ENCODE results near the gene SPIN2A.
"Not testable (repeated sequence)": the region's sequence is repeated elsewhere in the genome, so short reads cannot be mapped to it uniquely, and the experiment has no call there.

Gene SPIN2A

DNA sequence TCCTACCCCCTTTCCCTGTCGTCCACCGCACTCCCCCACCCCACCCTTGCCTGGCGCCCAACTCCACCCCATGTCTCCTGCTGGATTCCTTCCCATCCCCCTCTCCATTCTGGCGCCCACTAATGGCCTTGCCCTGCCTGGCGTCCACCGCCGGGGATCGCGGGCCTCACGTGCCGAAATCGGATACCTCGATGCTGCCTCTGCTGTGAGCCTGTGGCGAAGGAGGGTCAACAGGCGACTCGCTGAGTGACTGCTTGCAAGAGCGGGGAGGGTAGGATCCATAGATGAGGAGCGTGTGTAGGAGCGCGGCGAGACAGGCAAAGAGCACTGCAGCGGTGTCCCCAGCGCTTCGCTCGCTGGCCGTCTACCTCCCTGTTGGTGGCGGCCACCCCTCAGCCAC lies at the start of gene SPIN2A:
Gene SPIN2A, minus strand, starts transcription at position 325 of the 400 bp plus-strand sequence. CDS start 800 bp downstream, outside the sequence.
- H3K36me3 ChIP-seq (ENCODE audit: control insufficient read depth in 2 of 2, insufficient read depth in 2 of 2, low read length in 2 of 2); H3K9me3 ChIP-seq (ENCODE audit: control insufficient read depth in 2 of 2, low read length in 2 of 2); H3K9ac ChIP-seq (ENCODE audit: low read depth in 1 of 2, low read length in 2 of 2); H3K27ac ChIP-seq (ENCODE audit: low read depth in 2 of 2, low read length in 2 of 2); H3K4me1 ChIP-seq (ENCODE audit: control insufficient read depth in 2 of 2, insufficient read depth in 2 of 2, low read length in 2 of 2); H3K27me3 ChIP-seq (ENCODE audit: control insufficient read depth in 2 of 2, insufficient read depth in 2 of 2, low read length in 2 of 2): not testable (repeated sequence)
- peak within 1 kb of the TSS in 1 of 2 donors; percentile 37 for H3K4me3 ChIP-seq (ENCODE audit: low read length in 2 of 2)

DNA sequence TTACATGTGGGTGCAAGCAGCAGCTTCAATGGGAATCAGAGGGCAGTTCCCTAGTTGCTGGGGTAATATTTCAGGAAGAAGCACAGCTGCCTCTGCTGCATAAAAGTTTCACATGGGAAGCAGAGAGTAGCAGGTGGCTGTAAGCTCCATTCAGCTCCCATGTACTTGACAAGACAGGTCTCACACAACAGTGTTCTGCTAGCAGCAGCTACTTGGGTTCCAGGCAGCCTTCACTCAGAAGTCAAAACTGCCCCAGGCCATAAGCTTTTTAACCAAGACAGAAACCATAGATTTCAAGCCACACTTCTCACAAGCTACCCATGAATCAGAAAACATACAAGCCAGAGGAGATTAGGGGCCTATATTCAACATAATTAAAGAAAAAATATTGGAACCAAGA lies 41.4 kb upstream of the SPIN2A start:
- H3K36me3 ChIP-seq (ENCODE audit: control insufficient read depth in 2 of 2, insufficient read depth in 2 of 2, low read length in 2 of 2): no peaks in the 10 kb centered on the region
- H3K9ac ChIP-seq (ENCODE audit: low read depth in 1 of 2, low read length in 2 of 2): no peak overlapping the region
- no peaks in the 10 kb centered on the region for H3K4me1 ChIP-seq (ENCODE audit: control insufficient read depth in 2 of 2, insufficient read depth in 2 of 2, low read length in 2 of 2)
- H3K27me3 ChIP-seq (ENCODE audit: control insufficient read depth in 2 of 2, insufficient read depth in 2 of 2, low read length in 2 of 2): no peaks in the 10 kb centered on the region
- H3K27ac ChIP-seq (ENCODE audit: low read depth in 2 of 2, low read length in 2 of 2): no peak overlapping the region
- no peaks in the 10 kb centered on the region for H3K9me3 ChIP-seq (ENCODE audit: control insufficient read depth in 2 of 2, low read length in 2 of 2)
- H3K4me3 ChIP-seq (ENCODE audit: low read length in 2 of 2): no peak overlapping the region

DNA sequence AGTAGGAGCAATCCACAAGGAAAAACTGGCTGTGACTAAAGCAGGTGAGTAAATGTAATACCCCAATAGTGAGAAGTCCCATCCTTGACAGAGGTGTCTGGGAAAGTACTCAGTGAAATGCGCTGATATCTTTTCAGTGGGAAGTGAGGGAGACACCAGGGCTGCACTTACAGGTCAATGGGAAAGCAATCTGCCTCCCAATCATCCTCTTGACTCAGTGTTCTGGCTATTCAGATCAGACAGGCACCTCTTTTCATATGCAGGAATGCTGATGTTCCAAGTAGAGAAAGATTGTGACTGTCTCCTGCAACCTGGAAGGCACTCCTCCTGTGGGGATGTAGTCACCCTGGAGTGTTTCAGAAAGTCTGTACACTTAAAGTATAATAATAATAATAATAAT lies 39.9 kb upstream of the SPIN2A start:
- Histone ChIP-seq H3K9ac (ENCODE audit: low read depth in 1 of 2, low read length in 2 of 2) (no peak overlapping the region), H3K27ac (ENCODE audit: low read depth in 2 of 2, low read length in 2 of 2) (no peak overlapping the region), H3K4me1 (ENCODE audit: control insufficient read depth in 2 of 2, insufficient read depth in 2 of 2, low read length in 2 of 2) (no peaks in the 10 kb centered on the region), H3K4me3 (ENCODE audit: low read length in 2 of 2) (no peak overlapping the region), H3K9me3 (ENCODE audit: control insufficient read depth in 2 of 2, low read length in 2 of 2) (no peaks in the 10 kb centered on the region), H3K36me3 (ENCODE audit: control insufficient read depth in 2 of 2, insufficient read depth in 2 of 2, low read length in 2 of 2) (no peaks in the 10 kb centered on the region), H3K27me3 (ENCODE audit: control insufficient read depth in 2 of 2, insufficient read depth in 2 of 2, low read length in 2 of 2) (no peaks in the 10 kb centered on the region)

DNA sequence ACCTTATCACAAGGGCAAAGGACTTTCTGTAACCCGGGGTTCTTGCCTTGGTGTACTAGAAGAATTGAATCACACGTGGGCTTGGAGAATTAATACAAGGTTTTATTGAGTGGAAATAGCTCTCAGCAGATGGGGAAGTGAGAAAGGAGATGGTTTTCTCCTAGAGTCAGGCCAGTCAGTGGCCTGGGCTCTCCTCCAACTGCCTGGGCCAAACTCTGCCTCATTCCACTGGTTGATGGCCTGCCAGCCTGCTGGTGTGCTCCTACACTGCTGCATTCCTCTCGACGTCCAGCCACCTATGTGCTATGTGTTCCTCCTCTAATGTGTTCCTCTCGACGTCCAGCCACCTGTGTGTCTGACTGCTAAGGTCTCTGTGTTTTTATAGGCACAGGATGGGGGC lies 35.3 kb upstream of the SPIN2A start:
- no peaks in the 10 kb centered on the region for H3K4me1 ChIP-seq (ENCODE audit: control insufficient read depth in 2 of 2, insufficient read depth in 2 of 2, low read length in 2 of 2)
- no peak overlapping the region for H3K4me3 ChIP-seq (ENCODE audit: low read length in 2 of 2)
- no peak overlapping the region for H3K27ac ChIP-seq (ENCODE audit: low read depth in 2 of 2, low read length in 2 of 2)
- H3K27me3 ChIP-seq (ENCODE audit: control insufficient read depth in 2 of 2, insufficient read depth in 2 of 2, low read length in 2 of 2): peaks cover 0 to 2% of the 10 kb centered on the region in 2 donors
- H3K36me3 ChIP-seq (ENCODE audit: control insufficient read depth in 2 of 2, insufficient read depth in 2 of 2, low read length in 2 of 2): no peaks in the 10 kb centered on the region
- H3K9ac ChIP-seq (ENCODE audit: low read depth in 1 of 2, low read length in 2 of 2): no peak overlapping the region
- no peaks in the 10 kb centered on the region for H3K9me3 ChIP-seq (ENCODE audit: control insufficient read depth in 2 of 2, low read length in 2 of 2)

DNA sequence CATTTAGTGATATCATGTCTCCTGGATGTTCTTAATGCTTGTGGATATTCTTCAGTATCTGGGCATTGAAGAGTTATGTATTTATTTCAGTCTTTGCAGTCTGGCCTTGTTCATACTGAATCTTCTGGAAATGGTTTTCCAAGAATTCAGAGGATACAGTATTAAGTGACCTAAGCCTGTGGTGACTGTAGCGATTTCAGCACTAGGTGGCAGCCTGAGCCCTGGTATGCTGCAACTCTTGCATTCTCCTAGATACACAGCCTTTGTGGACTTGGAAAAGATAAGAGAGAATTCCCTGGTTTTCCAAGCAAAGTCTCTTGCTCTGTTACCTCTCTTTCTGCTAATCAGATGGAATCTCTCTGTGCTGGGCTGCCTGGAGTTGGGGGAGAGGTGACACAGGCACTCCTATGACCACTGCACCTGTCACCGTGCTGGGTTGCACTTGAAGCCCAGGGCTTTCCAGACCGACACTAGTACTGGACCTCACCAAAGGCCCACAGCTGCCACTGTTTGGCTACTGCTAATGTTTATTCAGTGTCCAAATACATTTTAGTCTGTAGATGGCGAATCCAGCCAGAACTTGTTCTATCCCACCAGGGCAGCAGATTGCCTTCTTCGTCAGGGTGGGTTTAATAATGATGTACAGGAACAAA lies 19.3 kb upstream of the SPIN2A start:
- peaks cover 3 to 6% of the 10 kb centered on the region in 2 donors for H3K4me1 ChIP-seq (ENCODE audit: control insufficient read depth in 2 of 2, insufficient read depth in 2 of 2, low read length in 2 of 2)
- no peak overlapping the region for H3K9ac ChIP-seq (ENCODE audit: low read depth in 1 of 2, low read length in 2 of 2)
- no peaks in the 10 kb centered on the region for H3K27me3 ChIP-seq (ENCODE audit: control insufficient read depth in 2 of 2, insufficient read depth in 2 of 2, low read length in 2 of 2)
- H3K36me3 ChIP-seq (ENCODE audit: control insufficient read depth in 2 of 2, insufficient read depth in 2 of 2, low read length in 2 of 2): no peaks in the 10 kb centered on the region
- H3K9me3 ChIP-seq (ENCODE audit: control insufficient read depth in 2 of 2, low read length in 2 of 2): no peaks in the 10 kb centered on the region
- no peak overlapping the region for H3K27ac ChIP-seq (ENCODE audit: low read depth in 2 of 2, low read length in 2 of 2)
- H3K4me3 ChIP-seq (ENCODE audit: low read length in 2 of 2): no peak overlapping the region

DNA sequence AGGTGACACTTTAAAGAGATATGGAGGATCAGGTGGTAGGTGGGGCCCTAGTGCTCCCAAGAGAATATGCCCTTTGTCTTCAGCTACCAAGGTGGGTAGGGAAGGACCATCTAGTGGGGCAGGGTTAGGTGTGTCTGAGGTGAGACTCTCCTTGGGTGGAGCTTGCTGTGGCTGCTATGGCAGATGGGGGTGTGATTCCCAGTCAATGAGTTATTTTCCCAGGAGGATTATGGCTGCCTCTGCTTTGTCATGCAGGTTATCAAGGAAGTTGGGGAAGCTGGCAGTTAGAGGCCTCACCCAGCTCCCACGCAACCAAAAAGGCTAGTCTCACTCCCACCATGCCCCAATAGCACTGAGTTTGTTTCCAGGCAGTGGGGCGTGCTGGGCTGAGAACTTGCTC lies 18.0 kb upstream of the SPIN2A start:
- Histone ChIP-seq H3K4me3 (ENCODE audit: low read length in 2 of 2) (no peak overlapping the region), H3K9me3 (ENCODE audit: control insufficient read depth in 2 of 2, low read length in 2 of 2) (no peaks in the 10 kb centered on the region), H3K27me3 (ENCODE audit: control insufficient read depth in 2 of 2, insufficient read depth in 2 of 2, low read length in 2 of 2) (no peaks in the 10 kb centered on the region), H3K27ac (ENCODE audit: low read depth in 2 of 2, low read length in 2 of 2) (peak overlapping the region; percentile 39 to 67), H3K36me3 (ENCODE audit: control insufficient read depth in 2 of 2, insufficient read depth in 2 of 2, low read length in 2 of 2) (no peaks in the 10 kb centered on the region), H3K9ac (ENCODE audit: low read depth in 1 of 2, low read length in 2 of 2) (no peak overlapping the region), H3K4me1 (ENCODE audit: control insufficient read depth in 2 of 2, insufficient read depth in 2 of 2, low read length in 2 of 2) (peaks cover 3 to 6% of the 10 kb centered on the region in 2 donors)

DNA sequence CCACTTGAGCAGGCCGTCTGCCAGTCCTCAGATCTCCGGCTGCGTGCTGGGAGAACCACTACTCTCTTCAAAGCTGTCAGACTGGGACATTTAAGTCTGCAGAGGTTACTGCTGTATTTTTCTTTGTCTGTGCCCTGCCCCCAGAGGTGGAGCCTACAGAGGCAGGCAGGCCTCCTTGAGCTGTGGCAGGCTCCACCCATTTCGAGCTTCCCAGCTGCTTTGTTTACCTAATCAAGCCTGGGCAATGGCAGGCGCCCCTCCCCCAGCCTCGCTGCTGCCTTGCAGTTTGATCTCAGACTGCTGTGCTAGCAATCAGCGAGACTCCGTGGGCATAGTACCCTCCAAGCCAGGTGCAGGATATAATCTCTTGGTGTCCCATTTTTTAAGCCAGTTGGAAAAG lies 15.0 kb upstream of the SPIN2A start:
- H3K9me3 ChIP-seq (ENCODE audit: control insufficient read depth in 2 of 2, low read length in 2 of 2); H3K27me3 ChIP-seq (ENCODE audit: control insufficient read depth in 2 of 2, insufficient read depth in 2 of 2, low read length in 2 of 2); H3K9ac ChIP-seq (ENCODE audit: low read depth in 1 of 2, low read length in 2 of 2): not testable (repeated sequence)

DNA sequence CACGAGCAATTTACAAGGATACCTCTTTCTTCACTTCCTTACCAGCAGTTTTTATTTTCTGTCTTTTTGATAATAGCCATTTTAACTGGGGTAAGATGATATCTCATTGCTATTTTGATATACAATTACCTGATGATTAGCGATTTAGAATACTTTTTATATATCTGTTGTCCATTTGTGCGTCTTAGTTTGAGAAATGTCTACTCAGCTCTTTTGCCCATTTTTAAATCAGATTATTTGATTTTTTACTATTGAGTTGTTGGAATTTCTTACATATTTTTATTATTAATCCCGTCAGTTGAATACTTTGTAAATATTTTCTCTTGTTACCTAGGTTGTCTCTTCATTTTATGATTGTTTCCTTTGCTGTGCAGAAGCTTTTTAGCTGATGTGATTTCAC lies 1.5 kb upstream of the SPIN2A start:
- Histone ChIP-seq H3K27me3 (ENCODE audit: control insufficient read depth in 2 of 2, insufficient read depth in 2 of 2, low read length in 2 of 2) (no peaks in the 10 kb centered on the region), H3K27ac (ENCODE audit: low read depth in 2 of 2, low read length in 2 of 2) (no peak overlapping the region), H3K9ac (ENCODE audit: low read depth in 1 of 2, low read length in 2 of 2) (no peak overlapping the region), H3K4me3 (ENCODE audit: low read length in 2 of 2) (no peak overlapping the region), H3K9me3 (ENCODE audit: control insufficient read depth in 2 of 2, low read length in 2 of 2) (no peaks in the 10 kb centered on the region), H3K36me3 (ENCODE audit: control insufficient read depth in 2 of 2, insufficient read depth in 2 of 2, low read length in 2 of 2) (no peaks in the 10 kb centered on the region), H3K4me1 (ENCODE audit: control insufficient read depth in 2 of 2, insufficient read depth in 2 of 2, low read length in 2 of 2) (no peaks in the 10 kb centered on the region)

More for the DNA sequence above, 15.0 kb upstream of the SPIN2A start:
- H3K4me3 ChIP-seq (ENCODE audit: low read length in 2 of 2); H3K27ac ChIP-seq (ENCODE audit: low read depth in 2 of 2, low read length in 2 of 2); H3K4me1 ChIP-seq (ENCODE audit: control insufficient read depth in 2 of 2, insufficient read depth in 2 of 2, low read length in 2 of 2); H3K36me3 ChIP-seq (ENCODE audit: control insufficient read depth in 2 of 2, insufficient read depth in 2 of 2, low read length in 2 of 2): not testable (repeated sequence)

DNA sequence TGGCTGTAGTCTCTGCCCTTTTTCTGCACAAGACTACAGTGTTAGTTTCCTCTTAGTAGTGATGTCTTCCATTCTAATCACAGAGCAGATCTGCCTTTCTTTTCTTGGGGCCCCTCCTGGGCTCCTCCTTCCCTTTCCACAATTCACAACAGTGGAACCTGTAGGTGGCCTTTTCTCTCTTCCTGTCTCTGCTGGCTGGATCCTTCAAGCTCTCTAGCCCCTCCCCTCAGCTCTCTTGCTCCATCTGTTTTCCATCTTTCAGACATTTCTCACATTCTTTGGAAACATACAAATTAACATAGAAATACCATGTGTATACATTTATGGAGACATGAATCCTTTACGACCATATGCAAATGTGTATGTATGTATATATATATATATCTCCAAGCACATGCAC lies 304 bp upstream of the SPIN2A start:
- H3K4me1 ChIP-seq (ENCODE audit: control insufficient read depth in 2 of 2, insufficient read depth in 2 of 2, low read length in 2 of 2): no peaks in the 10 kb centered on the region
- no peak overlapping the region for H3K27ac ChIP-seq (ENCODE audit: low read depth in 2 of 2, low read length in 2 of 2)
- no peak overlapping the region for H3K9ac ChIP-seq (ENCODE audit: low read depth in 1 of 2, low read length in 2 of 2)
- no peaks in the 10 kb centered on the region for H3K9me3 ChIP-seq (ENCODE audit: control insufficient read depth in 2 of 2, low read length in 2 of 2)
- no peaks in the 10 kb centered on the region for H3K36me3 ChIP-seq (ENCODE audit: control insufficient read depth in 2 of 2, insufficient read depth in 2 of 2, low read length in 2 of 2)
- H3K4me3 ChIP-seq (ENCODE audit: low read length in 2 of 2): peak overlapping the region in 1 of 2 donors; percentile 37
- no peaks in the 10 kb centered on the region for H3K27me3 ChIP-seq (ENCODE audit: control insufficient read depth in 2 of 2, insufficient read depth in 2 of 2, low read length in 2 of 2)

DNA sequence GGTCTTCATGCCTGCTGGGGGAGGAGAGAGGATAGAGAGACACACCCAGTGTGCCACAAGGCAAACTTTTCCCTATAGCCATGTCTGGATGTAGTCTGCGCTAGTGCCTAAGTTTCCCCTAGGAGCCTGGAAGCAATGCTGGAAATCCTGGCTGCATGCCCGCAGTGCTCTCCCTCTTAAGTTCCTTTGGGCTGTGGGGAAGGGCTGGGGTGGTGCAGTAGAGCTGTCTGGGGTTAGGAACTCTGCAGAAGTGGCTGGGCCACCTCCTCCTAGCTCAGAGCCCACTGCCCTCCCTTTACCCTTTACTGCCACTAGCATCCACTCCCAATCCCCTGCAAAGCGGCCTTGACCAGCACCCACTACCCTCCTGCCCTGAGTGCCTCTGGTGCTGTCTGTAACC lies 608 bp downstream of the SPIN2A start:
- H3K4me3 ChIP-seq (ENCODE audit: low read length in 2 of 2): not testable (repeated sequence)

DNA sequence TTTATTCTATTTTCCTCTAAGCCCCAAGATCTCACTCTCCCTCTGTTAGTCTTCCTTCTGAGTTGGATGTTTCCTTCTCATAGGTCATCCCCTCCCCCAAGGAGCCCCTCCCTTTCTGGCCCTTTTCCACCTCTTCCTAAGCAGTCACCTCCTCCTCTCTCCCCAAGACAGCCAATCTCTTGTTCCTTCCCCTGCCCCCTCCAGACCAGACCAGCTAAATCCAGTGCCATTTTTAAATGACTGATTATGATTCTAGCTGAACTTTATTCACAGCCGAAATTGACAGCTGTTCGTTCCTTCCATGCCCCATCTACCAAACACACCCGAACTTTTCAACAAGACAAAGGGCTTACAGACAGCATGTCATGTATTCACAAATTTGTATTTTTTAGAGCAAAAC lies 1.9 kb downstream of the SPIN2A start:
- no peaks in the 10 kb centered on the region for H3K9me3 ChIP-seq (ENCODE audit: control insufficient read depth in 2 of 2, low read length in 2 of 2)
- H3K27me3 ChIP-seq (ENCODE audit: control insufficient read depth in 2 of 2, insufficient read depth in 2 of 2, low read length in 2 of 2): no peaks in the 10 kb centered on the region
- no peaks in the 10 kb centered on the region for H3K36me3 ChIP-seq (ENCODE audit: control insufficient read depth in 2 of 2, insufficient read depth in 2 of 2, low read length in 2 of 2)
- H3K27ac ChIP-seq (ENCODE audit: low read depth in 2 of 2, low read length in 2 of 2): no peak overlapping the region
- no peak overlapping the region for H3K9ac ChIP-seq (ENCODE audit: low read depth in 1 of 2, low read length in 2 of 2)
- no peak overlapping the region for H3K4me3 ChIP-seq (ENCODE audit: low read length in 2 of 2)
- no peaks in the 10 kb centered on the region for H3K4me1 ChIP-seq (ENCODE audit: control insufficient read depth in 2 of 2, insufficient read depth in 2 of 2, low read length in 2 of 2)

More for the DNA sequence above, 608 bp downstream of the SPIN2A start:
- not testable (repeated sequence) for H3K9me3 ChIP-seq (ENCODE audit: control insufficient read depth in 2 of 2, low read length in 2 of 2); H3K9ac ChIP-seq (ENCODE audit: low read depth in 1 of 2, low read length in 2 of 2); H3K27me3 ChIP-seq (ENCODE audit: control insufficient read depth in 2 of 2, insufficient read depth in 2 of 2, low read length in 2 of 2); H3K27ac ChIP-seq (ENCODE audit: low read depth in 2 of 2, low read length in 2 of 2); H3K4me1 ChIP-seq (ENCODE audit: control insufficient read depth in 2 of 2, insufficient read depth in 2 of 2, low read length in 2 of 2); H3K36me3 ChIP-seq (ENCODE audit: control insufficient read depth in 2 of 2, insufficient read depth in 2 of 2, low read length in 2 of 2)

Measured in mucosa of rectum (tissue), 2 donors.